KBM-7 (cell line): Measurements from ENCODE around the gene SLC2A4RG.

Experiments
- DNase-seq: peaks from one replicate; pipeline ENCODE4 v3.0.0-alpha.2; 2015
- in situ Hi-C: fragments of 300-500 bp; cut with MboI; formaldehyde crosslinking; loops from 2 replicates; pipeline ENCODE4 v1.14.3; 2020; ENCODE audit warnings: low sequenced_read_pairs, low pct_unique_long_range_greater_than_20kb, mixed read lengths

Gene SLC2A4RG

GRCh38 chr20:63787302-63787701 lies 47.7 kb downstream of the SLC2A4RG start:
- in situ Hi-C loops, result no loop called here
- DNase-seq, result no peak

- in situ Hi-C loops, result no loop called here
- DNase-seq, result no peak
These were observed 48.2 kb downstream of the SLC2A4RG start for GRCh38 chr20:63787749-63788148.

- in situ Hi-C loops, result no loop called here
- DNase-seq, result no peak
These were observed 50.4 kb downstream of the SLC2A4RG start for GRCh38 chr20:63789836-63790571.

GRCh38 chr20:63790572-63791168 lies 51.1 kb downstream of the SLC2A4RG start:
- in situ Hi-C loops, result no loop called here
- DNase-seq, result no peak

GRCh38 chr20:63791497-63792156 lies 52.1 kb downstream of the SLC2A4RG start:
- in situ Hi-C loops, result no loop called here

GRCh38 chr20:63792866-63793265 lies 53.3 kb downstream of the SLC2A4RG start:
- in situ Hi-C loops, result no loop called here
- no peak for DNase-seq

More at GRCh38 chr20:63791497-63792156, 52.1 kb downstream of the SLC2A4RG start:
- DNase-seq, result no peak
